HG03095 (cell line): ENCODE measurements around the gene GCNT3.

Source experiments
- ATAC-seq: cut with Tn5 transposase; IDR thresholded peaks from one replicate; pipeline ENCODE4 v1.9.1; 2021; ENCODE audit warnings: moderate library complexity; ENCODE audit not compliant: unreplicated experiment

GCNT3 gene, protein sequence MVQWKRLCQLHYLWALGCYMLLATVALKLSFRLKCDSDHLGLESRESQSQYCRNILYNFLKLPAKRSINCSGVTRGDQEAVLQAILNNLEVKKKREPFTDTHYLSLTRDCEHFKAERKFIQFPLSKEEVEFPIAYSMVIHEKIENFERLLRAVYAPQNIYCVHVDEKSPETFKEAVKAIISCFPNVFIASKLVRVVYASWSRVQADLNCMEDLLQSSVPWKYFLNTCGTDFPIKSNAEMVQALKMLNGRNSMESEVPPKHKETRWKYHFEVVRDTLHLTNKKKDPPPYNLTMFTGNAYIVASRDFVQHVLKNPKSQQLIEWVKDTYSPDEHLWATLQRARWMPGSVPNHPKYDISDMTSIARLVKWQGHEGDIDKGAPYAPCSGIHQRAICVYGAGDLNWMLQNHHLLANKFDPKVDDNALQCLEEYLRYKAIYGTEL

DNA sequence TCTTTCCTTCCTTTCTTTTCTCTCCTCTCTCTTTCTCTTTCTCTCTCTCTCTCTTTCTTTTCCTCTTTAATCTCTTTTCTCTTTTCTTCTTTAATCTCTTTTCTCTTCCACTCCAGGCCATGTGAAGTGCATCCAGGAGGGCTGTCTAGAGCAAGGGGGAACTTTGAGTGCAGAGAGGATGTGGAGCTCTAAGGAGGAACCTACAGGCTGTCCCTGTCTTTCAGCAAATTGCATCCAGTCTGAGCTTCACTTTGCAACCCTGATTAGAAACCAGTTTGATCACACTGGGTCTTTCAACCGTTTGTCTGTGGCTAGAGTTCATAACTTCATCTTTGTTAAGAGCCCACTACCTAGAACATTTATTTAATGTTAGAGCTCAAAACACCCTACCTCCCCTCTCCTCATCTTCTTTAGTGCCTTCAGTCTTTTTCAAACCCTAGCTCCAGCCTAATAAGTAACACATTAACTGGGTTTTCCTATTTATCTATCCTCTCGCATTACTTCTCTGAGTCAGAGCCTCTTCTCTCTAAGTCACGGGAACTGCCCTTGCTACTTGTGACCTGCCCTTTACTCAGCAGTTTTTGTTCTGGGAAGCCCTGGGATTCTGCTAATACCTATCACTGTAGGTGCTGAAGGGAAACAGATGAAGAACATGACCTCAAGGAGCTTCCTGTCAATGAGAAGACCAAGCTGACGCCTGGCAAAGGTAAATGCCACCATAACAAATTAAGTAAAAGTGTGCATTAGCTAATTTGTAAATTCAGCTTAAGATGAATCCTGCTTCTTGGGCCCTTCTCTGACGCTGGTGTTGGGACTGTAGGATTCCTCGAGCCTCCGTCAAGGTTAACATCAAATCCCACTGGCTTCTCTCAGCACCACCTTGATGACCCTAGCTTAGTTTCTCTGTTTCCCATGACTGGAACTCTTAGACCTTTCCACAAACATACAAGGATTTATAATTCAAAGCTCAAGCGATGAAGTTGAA is at the start of gene GCNT3:
Gene GCNT3 (plus strand): TSS at position 508 of the 985 bp plus-strand sequence. CDS start 6,456 bp downstream, outside the sequence.
- ATAC-seq: no peak

DNA sequence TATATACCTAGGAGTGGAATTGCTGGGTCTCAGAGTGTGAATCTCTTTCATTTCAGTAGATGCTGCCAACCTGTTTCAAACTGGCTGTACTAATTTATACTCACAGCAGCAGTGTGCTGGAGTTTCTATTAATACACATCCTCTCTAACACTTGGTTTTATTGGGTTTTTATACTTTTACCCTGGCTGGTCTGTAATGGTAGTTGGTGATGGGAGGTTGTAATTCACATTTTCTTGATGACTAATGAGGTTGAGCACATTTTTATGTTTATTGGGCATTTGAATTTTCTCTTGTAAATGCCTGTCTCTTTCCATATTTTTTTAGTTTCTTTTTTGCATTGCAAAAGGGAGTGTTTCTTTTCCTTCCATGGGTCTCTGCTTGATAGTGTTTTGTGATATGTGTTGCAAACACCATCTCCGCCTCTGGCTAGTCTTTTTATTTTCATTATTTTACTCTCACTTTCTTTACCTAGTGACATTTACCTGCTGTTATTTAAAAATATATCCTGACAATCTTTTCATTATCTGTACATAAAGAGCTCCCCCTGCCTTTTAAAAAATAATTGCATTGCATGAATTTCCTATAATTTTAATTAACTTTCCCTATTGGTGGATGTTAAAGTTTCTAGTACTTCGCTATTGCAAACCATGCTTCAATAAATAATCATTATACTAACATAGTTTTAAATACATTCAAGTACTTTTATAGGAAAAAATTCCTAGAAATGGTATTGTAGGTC is 49.0 kb upstream of the GCNT3 start:
- ATAC-seq: no peak

DNA sequence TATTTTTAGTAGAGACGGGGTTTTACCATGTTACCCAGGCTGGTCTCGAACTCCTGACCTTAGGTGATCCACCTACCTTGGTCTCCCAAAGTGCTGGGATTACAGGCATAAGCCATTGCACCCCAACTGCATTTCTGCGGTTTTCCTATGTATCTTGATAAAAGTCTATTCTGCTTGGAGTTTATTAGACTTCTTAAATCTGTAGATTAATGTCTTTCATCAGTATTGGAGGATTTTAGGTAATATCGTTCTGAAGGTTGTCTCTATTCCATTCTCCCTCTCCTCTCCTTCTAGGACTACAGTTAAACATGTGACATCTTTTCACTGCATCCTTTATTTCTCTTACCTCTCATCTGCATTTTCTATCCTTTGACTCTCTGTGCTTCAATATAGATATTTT is 46.3 kb upstream of the GCNT3 start:
- no peak for ATAC-seq

DNA sequence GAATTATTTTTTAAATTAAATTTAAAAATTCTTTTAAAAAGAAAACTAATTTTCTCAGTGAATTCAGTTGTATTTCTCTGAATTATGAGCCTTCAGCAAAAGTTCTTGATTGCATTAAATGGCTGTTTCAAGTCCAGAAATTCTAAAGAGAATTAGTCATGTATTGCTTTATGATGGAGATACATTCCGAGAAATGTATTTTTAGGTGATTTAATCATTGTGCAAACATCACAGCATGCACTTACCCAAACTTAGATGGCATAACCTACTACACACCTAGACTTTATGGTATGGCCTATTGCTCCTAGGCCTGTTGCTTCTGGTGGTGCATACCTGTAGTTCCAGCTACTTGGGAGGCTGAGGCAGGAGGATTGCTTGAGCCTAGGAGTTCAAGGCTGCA is 44.3 kb upstream of the GCNT3 start:
- ATAC-seq: no peak

DNA sequence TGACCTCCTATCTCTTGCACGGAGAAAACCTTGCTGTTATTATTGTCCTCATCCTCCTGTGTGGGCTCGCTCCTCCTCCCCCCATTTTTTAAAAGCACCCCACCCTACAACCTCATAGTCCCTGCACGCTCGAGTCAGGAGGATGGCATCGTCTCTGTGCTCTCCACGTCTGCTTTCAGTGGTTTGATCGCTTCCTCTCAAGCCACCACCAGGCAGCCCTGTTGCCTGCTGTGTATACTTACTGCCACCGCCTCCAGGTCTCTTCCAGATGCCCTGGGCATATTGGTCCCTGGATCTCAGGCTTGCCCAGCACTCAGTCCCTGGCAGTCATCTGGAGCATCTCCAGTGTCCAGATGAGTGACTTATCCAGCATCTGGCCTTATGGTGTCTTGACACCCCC is 42.1 kb upstream of the GCNT3 start:
- no peak for ATAC-seq

DNA sequence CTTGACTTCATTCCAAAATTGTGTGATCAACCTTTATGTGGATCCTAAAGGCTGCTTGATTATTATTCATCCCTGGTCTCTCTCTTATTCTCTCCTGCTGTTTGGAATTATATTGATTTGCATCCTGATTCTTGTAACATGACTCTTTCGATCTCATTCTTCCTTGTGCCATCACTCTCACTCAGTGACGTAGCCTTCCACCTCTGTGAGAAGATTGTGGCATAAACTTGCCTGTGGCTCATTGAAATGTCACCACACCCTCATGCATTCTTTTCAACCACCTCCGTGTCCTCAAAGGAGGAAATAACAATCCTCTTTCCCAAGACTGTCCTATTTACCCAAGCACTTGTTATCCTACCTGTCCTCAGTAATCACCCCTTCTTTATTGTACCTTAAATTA is 41.3 kb upstream of the GCNT3 start:
- ATAC-seq: no peak

DNA sequence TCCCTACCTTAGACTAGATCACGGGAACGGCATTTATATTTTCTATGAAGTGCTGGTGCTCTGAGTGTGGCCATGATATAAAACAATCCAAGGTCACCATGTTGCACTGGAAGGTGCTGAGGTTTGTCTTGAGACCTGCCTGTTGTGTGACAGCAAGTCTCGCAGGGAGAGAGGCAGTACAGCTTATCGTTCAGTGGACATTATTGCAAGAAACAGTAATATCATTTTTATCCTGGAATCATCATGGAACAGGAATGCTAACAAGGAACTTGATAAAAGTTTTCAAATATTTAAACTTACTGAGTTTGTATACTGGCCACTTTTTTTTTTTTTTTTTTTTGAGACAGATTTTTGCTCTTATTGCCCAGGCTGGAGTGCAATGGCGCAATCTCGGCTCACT is 40.0 kb upstream of the GCNT3 start:
- ATAC-seq: no peak

DNA sequence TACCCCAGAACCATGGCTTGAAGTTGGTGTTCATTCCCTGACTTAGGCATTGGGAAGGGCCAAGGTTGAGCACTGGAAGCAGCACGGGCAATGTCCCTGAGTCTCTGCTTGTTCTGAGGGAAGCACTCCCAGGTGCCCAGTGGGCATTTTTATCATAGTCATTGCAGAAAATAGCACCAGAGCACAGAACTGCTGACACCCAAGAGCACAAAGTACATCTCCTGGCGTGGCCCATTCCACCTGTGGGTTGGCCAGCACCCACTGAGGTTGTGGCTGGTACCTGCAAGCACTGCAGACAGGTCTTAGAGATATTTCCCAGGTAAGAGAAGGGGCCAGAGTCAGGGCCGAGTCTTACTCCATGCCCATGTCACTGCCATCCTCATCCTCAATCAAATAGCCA is 28.5 kb upstream of the GCNT3 start:
- no peak for ATAC-seq

DNA sequence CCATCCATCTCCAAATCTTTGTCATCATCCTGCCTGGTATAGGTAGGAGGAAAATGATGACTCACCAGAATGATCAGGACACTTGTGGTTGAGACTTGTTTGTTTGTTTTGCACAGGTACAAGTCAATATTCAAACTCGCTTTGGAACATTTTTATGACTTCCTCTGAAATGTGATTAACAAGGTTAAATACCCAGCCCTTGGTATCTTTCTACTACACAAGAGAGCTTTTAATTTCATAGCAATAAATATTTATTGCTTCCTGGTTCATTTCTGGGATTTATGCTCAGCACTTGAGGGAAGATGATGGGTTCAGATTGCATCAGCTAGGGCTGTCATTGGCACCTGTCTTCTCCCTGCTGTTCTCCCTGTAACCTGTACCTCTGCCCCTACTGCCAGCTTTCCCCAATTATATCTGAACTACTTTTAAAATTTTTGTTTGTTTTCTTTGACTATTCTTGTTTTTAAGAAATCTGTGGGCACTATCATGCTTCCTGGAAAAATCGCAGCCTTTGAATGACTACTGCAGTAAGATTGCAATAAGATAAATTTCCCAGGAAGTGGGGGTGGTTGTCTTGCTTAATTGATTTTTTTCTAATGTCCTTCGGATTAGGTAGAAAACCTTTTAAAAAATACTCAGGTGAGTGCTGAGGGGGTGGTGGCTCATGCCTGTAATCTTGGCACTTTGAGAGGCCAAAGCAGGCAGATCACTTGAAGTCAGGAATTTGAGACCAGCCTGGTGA is 24.3 kb upstream of the GCNT3 start:
- ATAC-seq: no peak

DNA sequence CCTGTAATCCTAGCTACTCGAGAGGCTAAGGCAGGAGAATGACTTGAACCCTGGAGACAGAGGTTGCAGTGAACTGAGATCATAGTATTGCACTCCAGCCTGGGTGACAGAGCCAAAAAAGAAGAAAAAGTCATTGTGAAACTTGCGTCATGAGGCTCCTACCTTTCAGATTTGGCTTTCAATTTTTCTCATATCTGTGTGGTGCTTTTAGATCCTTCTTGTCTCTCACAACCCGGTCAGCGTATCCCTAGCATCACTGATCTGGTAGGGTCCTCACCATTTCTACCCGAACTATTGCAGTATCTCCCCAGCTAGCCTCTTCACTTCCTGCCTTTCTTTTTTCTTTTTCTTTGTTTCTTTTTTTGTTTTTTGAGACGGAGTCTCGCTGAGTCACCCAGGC is 21.6 kb upstream of the GCNT3 start:
- no peak for ATAC-seq

DNA sequence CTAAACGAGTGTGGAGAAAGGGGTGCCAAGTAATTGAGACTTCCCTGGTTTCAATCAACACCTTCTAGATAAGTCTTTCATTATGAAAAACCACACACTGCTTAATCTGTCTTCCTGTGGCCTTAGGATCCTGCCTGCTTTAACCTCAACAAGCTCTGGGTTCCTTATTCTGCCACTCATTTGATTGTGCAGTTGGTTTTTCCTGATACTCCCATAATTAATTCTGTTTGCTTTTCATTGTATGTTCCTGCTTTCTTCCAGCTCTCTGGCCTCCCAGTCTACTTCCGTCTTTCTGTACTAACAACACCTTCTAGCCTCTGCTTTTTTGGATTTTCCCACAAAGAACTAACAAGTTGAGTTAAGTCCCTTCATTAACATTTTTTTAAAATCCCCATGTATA is 20.2 kb upstream of the GCNT3 start:
- no peak for ATAC-seq

DNA sequence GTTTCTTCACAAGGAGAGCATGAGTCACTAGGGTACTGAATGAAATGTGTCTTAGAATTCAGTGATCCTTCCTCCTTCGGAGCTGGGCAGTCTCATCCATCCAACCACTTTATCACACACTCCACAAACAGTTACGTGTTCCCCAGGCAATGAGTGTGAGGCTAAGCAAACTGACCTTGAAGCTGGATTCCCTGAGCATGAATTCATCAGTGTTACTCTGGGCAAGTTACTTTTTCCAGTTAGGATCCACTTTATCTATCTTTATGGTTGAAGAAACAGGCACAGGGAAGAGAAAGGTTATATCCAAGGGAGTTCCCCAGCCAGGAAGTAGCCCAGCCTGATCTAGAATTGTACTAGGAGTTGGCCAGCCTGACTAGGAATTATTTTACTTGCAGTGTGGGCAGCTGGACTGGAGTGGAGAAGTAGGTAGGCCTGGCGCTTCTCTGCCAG is 17.1 kb upstream of the GCNT3 start:
- ATAC-seq: no peak

DNA sequence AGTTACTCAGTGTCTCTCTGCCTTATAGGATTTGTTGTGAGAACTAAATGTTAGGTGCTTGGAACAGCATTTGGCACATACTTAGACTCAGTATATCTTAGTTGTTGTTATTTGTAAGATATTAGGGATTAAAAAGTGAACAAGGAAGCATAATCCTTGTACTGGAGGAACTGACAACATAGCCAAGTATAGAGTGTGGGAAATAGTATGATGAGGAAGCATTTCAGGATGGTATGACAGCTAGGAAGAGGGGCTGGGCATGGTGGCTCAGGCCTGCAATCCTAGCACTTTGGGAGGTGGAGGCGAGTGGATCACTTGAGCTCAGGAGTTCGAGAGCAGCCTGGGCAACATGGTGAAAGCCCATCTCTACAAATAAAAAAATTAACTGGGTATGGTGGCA is 16.6 kb upstream of the GCNT3 start:
- ATAC-seq: no peak

DNA sequence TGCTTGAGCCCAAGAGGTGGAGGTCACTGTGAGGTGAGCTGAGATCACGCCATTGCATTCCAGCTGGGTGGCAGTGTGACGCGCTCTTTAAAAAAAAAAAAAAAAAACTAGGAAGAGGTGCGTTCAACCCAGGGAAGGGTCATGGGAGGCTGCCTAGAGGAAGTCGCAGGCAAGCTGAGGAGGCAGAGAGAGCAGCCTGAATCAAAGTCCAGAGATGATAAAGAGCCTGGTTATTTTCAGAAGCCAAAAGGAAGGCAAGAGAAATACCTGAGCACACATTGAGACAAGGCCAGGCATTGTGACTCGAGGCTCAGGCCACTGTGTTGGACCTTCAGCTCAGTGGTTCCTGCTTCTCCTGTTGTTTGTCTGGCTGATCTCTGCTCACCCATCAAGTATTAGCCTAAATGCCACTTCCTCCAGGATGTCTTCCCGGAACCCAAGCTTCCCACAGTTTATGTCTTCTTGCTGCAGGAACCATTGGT is 16.1 kb upstream of the GCNT3 start:
- ATAC-seq: no peak

DNA sequence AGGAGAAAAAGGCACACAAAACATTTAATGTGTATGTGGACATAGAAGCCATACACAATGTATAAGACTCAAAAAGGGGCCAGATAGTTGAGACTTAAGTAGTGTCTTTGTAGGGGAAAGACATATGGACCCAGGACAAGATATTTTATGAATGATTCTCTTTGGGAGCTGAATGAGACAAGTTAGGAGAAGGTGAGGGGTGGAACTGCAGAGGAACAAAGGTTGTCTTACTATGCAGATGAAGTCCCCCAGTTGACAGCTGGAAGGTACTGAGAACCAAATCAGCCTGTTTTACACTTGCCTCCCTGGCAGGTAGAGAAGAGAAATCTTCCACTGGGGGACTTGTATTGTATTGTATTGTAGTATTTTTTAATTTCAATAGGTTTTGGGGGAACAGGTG is 14.9 kb upstream of the GCNT3 start:
- no peak for ATAC-seq

DNA sequence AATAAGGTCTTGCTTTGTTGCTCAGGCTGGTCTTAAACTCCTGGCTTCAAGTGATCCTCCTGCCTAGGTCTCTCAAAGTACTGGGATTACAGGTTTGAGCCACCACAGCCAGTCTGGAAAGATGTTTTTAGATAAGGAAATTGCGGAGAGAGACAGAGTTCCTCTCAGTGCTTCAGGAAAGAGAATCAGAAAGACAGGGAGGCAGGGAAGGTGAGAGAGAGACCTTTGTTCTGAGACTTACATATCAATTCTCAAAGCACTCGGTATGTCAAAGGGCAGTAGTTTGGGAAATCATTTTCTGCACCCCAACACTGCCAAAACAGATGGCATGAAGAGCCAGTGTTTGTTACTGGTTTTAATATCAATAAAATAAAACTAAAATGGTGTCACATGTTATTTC is 13.1 kb upstream of the GCNT3 start:
- no peak for ATAC-seq

DNA sequence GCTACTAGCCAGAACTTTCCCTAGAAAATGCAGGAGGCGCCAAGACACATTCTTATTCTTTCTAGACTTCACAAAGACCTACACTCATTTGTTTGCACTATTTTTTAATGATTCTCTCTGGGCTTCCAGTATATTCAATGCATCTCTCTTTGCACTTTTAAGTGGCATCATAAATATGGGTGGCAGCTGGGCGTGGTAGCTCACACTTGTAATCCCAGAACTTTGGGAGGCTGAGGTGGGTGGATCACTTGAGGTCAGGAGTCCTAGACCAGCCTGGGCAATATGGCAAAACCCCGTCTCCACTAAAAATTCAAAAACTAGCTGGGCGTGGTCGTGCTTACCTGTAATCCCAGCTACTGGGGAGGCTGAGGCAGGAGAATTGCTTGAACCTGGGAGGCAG is 5.6 kb upstream of the GCNT3 start:
- no peak for ATAC-seq

DNA sequence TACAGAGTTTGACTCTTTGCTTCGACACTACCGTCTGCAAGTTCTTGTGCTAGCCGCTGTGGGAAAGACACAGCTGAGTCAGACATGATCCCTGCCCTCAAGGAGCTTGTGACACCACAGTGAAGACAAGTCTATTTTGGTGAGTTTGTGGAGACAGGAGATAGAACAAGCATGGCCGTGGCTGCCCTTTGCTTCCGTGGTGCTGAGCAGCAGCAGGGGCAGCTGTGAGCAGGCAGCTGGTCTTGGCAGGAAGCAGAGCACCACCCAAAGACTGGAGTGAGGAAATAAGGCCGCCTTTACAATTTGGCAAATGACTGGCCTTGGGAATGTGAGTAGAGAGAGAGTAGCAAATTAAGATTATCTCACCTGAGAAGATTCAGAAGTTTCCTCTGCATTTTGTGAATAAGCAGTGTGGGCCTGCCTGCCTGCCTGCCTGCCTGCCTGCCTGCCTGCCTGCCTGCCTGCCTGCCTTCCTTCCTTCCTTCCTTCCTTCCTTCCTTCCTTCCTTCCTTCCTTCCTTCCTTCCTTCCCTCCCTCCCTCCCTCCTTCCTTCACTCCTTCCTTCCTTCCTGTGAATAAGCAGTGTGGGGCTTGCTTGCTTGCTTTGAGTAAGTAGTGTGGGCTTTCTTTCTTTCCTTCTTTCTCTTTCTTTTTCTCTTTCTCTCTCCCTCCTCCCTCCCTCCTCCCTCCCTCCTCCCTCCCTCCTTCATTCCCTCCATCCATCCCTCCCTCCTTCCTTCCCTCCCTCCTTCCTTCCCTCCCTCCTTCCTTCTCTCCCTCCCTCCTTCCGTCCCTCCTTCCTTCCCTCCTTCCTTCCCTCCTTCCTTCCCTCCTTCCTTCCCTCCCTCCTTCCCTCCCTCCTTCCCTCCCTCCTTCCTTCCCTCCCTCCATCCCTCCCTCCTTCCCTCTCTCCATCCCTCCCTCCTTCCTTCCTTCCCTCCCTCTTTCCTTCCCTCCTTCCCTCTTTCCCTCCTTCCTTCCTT is 1.6 kb upstream of the GCNT3 start:
- ATAC-seq: no peak

DNA sequence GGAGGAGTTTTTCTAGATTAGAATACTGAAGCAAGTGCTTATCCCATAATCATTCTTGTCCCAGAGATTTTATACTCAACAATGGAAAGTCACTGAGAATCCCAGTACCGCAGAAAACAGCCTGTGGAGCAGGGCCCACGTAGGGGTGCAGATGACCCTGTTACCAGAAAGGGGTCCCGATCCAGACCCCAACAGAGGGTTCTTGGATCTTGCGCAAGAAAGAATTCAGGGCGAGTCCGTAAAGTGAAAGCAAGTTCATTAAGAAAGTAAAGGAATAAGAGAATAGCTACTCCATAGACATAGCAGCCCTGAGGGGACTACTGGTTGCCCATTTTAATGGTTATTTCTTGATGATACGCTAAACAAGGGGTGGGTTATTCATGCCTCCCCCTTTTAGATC is 2.6 kb downstream of the GCNT3 start:
- ATAC-seq: no peak
